HepG2 (cell line): ENCODE results near the gene PLD3. TPM values are rescaled to one million over a fixed set of nuclear protein-coding genes. Genes with fewer than 3 reads are reported as not detected.

Source experiments
- ATAC-seq: fragments of 200-7000 bp; cut with Tn5 transposase; 3 replicates; pipeline ENCODE4 v1.9.1; 2020; ENCODE audit warnings: mild to moderate bottlenecking, moderate library complexity
- BruUV-seq: library from RNA; stranded (reverse); fragments of 400-500 nt; replicated peaks from 2 replicates; lab custom pipeline; 2021; lab: Mats Ljungman, UMichigan
- CTCF ChIA-PET: fragments of 300-600 bp; formaldehyde crosslinking; extraction: SDS; loops from one replicate; lab custom pipeline; 2021; ENCODE audit warnings: low total read pairs, inconsistent platforms, low intra/inter-chr PET ratio; lab: Yijun Ruan, JAX
- POLR2A ChIA-PET: fragments of 350-600 bp; sonication (Branson Sonifier 250); formaldehyde crosslinking; loops from one replicate; lab custom pipeline; 2020; ENCODE audit warnings: antibody characterized with exemption, inconsistent platforms; lab: Yijun Ruan, JAX
- DNase-seq: peaks from one replicate; pipeline ENCODE4 v3.0.0-alpha.2; 2015; ENCODE audit warnings: low spot score
- FAIRE-seq: peaks from 3 replicates; lab custom pipeline; 2011; peaks lifted over from hg19 to GRCh38; lab: Jason Lieb, UNC
- H2AFZ ChIP-seq: one replicate; pipeline ENCODE4 v1.6.1; 2011; ENCODE audit warnings: low read length, inconsistent platforms
- H3K27ac ChIP-seq: fragments of 300-600 bp; 3 replicates; pipeline ENCODE4 v1.8.0; 2011; ENCODE audit warnings: mixed run types, mild to moderate bottlenecking, mixed read lengths, low read length, inconsistent platforms; ENCODE audit not compliant: insufficient read depth; ENCODE audit errors: extremely low read length
- H3K27me3 ChIP-seq, 2 experiments: fragments of 200-600 bp in 1 of 2; 2 replicates in 1 of 2; 3 replicates in 1 of 2; pipeline versions ENCODE4 v1.6.0 to v1.8.0; 2011; ENCODE audit warnings: low read length in 2 of 2, mild to moderate bottlenecking in 2 of 2, moderate library complexity in 2 of 2, inconsistent platforms in 1 of 2; ENCODE audit not compliant: insufficient read depth in 2 of 2, control insufficient read depth in 1 of 2
- H3K36me3 ChIP-seq, 2 experiments: fragments of 200-600 bp in 1 of 2; replicated peaks in 1 of 2; 2 replicates in 1 of 2; 3 replicates in 1 of 2; pipeline versions ENCODE4 v1.5.1 to v1.8.0; 2011; ENCODE audit warnings: low read length in 2 of 2, inconsistent platforms in 1 of 2; ENCODE audit not compliant: insufficient read depth in 2 of 2, control insufficient read depth in 1 of 2
- H3K4me1 ChIP-seq: 2 replicates; pipeline ENCODE4 v1.5.1; 2012; ENCODE audit warnings: low read length, inconsistent platforms; ENCODE audit not compliant: insufficient read depth
- H3K4me2 ChIP-seq: 2 replicates; pipeline ENCODE4 v1.6.0; 2011; ENCODE audit warnings: low read depth, low read length, inconsistent platforms
- H3K4me3 ChIP-seq, 3 experiments: fragments of 200-600 bp in 1 of 3; sonication (generic), shearing (Covaris generic) in 1 of 3; replicated peaks in 1 of 3; 2 replicates each; pipeline ENCODE4 v1.5.1; 2011 to 2016; ENCODE audit warnings: low read length in 3 of 3, inconsistent platforms in 2 of 3, low read depth in 2 of 3, mild to moderate bottlenecking in 2 of 3, control low read depth in 1 of 3, mixed read lengths in 1 of 3; ENCODE audit not compliant: insufficient read depth in 1 of 3
- H3K79me2 ChIP-seq: one replicate; pipeline ENCODE4 v1.6.1; 2011; ENCODE audit warnings: low read length, inconsistent platforms; ENCODE audit not compliant: insufficient read depth
- H3K9ac ChIP-seq: 2 replicates; pipeline ENCODE4 v1.6.0; 2011; ENCODE audit warnings: mild to moderate bottlenecking, low read depth, low read length, inconsistent platforms; ENCODE audit not compliant: insufficient read depth
- H3K9me3 ChIP-seq: 2 replicates; pipeline ENCODE4 v1.5.1; 2012; ENCODE audit warnings: mild to moderate bottlenecking, low read length
- H4K20me1 ChIP-seq: 2 replicates; pipeline ENCODE4 v1.6.0; 2011; ENCODE audit warnings: inconsistent platforms, mild to moderate bottlenecking, low read length, moderate library complexity; ENCODE audit not compliant: insufficient read depth
- FIP1L1 ChIP-seq: fragments of 200-400 bp; formaldehyde crosslinking; IDR thresholded peaks from 2 replicates; pipeline ENCODE4 v1.6.1; 2018; ENCODE audit warnings: low read depth, mild to moderate bottlenecking, low read length, moderate library complexity, borderline replicate concordance; ENCODE audit not compliant: insufficient read depth
- FOXM1 ChIP-seq: sonication (generic); formaldehyde crosslinking; IDR thresholded peaks from 2 replicates; pipeline ENCODE4 v1.5.0; 2020; ENCODE audit warnings: missing genetic modification reagents
- KMT2A ChIP-seq: sonication (generic); formaldehyde crosslinking; IDR thresholded peaks from 2 replicates; pipeline ENCODE4 v1.4.0; 2020; ENCODE audit warnings: missing genetic modification reagents
- MIER3 ChIP-seq: IDR thresholded peaks from 2 replicates; pipeline ENCODE4 v1.6.1; 2016; ENCODE audit warnings: missing compliant biosample characterization, borderline replicate concordance
- NCOA1 ChIP-seq: sonication (generic); formaldehyde crosslinking; IDR thresholded peaks from 2 replicates; pipeline ENCODE4 v1.9.0; 2021; ENCODE audit warnings: missing genetic modification reagents
- RFX3 ChIP-seq: IDR thresholded peaks from 2 replicates; pipeline ENCODE4 v1.6.1; 2016; ENCODE audit warnings: missing biosample characterization, missing genetic modification reagents
- TOPORS ChIP-seq: sonication (generic); formaldehyde crosslinking; IDR thresholded peaks from 2 replicates; pipeline ENCODE4 v1.8.0; 2023; ENCODE audit warnings: mild to moderate bottlenecking, missing genetic modification reagents
- ZNF230 ChIP-seq: sonication (generic); formaldehyde crosslinking; IDR thresholded peaks from 2 replicates; pipeline ENCODE4 v1.4.0; 2020; ENCODE audit warnings: mild to moderate bottlenecking, missing genetic modification reagents
- ZNF331 ChIP-seq: sonication (generic); formaldehyde crosslinking; IDR thresholded peaks from 2 replicates; pipeline ENCODE4 v1.4.0; 2020; ENCODE audit warnings: missing genetic modification reagents
- WGBS: methylation state at CpG from one replicate; pipeline ENCODE4 v1.1.6; 2017; ENCODE audit warnings: low lambda C conversion rate; 5-methylcytosine and 5-hydroxymethylcytosine counted together
- in situ Hi-C: cut with HindIII; loops from 2 replicates; pipeline ENCODE4 v1.10.0; 2017; ENCODE audit warnings: low pct_unique_long_range_greater_than_20kb; ENCODE audit not compliant: extremely low pct_ligation_motif_present
- intact Hi-C: fragments of 100-400 bp; cut with micrococcal nuclease; formaldehyde crosslinking; loops from one replicate; pipeline ENCODE4 v1.10.0; 2022; ENCODE audit not compliant: unreplicated experiment
- polyA plus RNA-seq, 8 experiments: library from polyadenylated mRNA; depleted of rRNA in 3 of 8; stranded (reverse) in 7 of 8; unstranded in 1 of 8; fragments of >200 nt; fragmentation: Illumina TruSeq in 4 of 8; extraction: Trizol in 4 of 8; gene quantifications; 2 replicates each; pipeline versions ENCODE4 v1.2.1 to v1.2.3, GENCODE V29; 2011 to 2016; ENCODE audit warnings: low read depth in 4 of 8, missing spikeins in 1 of 8, mixed read lengths in 1 of 8; ENCODE audit not compliant: insufficient read depth in 1 of 8
- total RNA-seq, 5 experiments: library from RNA; depleted of rRNA; stranded (reverse); fragments of >200 nt; fragmentation: Illumina TruSeq; extraction: Trizol; gene quantifications; 2 replicates each; pipeline ENCODE4 v1.2.3, GENCODE V29; 2016; ENCODE audit warnings: low read depth in 1 of 5
- TF ChIP-seq, protein P1 (sequence below): IDR thresholded peaks from 2 replicates; pipeline ENCODE4 v1.6.1; 2016; ENCODE audit warnings: mild to moderate bottlenecking
- TF ChIP-seq, protein P2 (sequence below): sonication (generic); formaldehyde crosslinking; IDR thresholded peaks from 2 replicates; pipeline ENCODE4 v1.8.0; 2022; ENCODE audit warnings: low read depth, missing genetic modification reagents

PLD3 gene
- total and polyA plus RNA-seq, 2 of the 13 experiments (the other 11 are each of a cell fraction or from before 2014, with no cell fraction given): 45.7 to 164 TPM

DNA sequence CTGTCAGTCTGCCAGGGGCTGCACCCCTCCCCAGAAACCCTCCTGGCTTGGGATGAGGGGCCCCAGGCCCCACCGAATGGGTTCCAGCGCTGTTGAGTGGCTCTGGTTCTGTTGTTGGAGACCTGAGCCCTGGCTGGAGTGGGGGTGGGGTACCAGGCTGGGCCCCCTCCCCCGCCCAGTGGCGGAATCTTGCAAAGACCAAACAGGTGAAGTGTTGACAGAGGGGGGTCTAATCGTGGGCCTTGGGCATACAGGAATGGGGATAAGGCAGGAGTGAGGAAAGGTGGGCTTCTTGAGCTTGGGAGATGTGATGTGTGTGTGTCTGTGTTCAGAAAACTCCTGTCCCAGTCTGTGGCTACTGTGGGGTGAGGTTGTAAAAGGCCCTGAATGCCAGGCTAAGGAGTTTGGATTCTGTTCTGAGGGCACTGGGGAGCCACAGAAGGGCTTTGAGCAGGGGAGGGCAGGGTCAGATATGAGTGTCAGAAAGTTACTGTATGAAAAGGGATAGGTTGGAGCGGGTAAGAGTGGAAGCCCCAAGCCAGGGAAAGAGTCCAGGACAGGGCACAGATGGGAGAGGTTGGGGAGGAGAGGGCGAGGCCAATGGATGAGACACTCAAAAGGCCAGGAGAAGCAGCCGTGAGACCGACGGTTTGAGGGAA is 41.7 kb downstream of the PLD3 start, which contains the start of gene HIPK4:
Gene HIPK4, minus strand, starts transcription at position 98 of the 659 bp plus-strand sequence. CDS start 279 bp downstream, outside the sequence.
- Histone ChIP-seq H3K27me3 (peaks cover 5 to 19% of the 10 kb centered on the region in 2 experiments; a peak in 3 of 5 replicates), H3K4me2 (no peak within 1 kb of the TSS), H3K27ac (no peak within 1 kb of the TSS), H3K36me3 (no peaks in the 10 kb centered on the region), H2AFZ (no peak within 1 kb of the TSS), H4K20me1 (no peaks in the 10 kb centered on the region), H3K79me2 (no peaks in the 10 kb centered on the region), H3K4me1 (no peaks in the 10 kb centered on the region), H3K9ac (no peak within 1 kb of the TSS), H3K4me3 (no peak within 1 kb of the TSS)
- no TSS peak for BruUV-seq
- intact Hi-C loops (loop anchor here (5.0 kb wide), 1 partner anchor 83 kb away; no protein-coding TSS in a partner anchor), in situ Hi-C loops (no loop called here)
- DNase-seq (no peak), FAIRE-seq (no peak), ATAC-seq (no peak)
- WGBS: 49% methylated on average over 8 of the region's 10 CpGs
- POLR2A ChIA-PET: no interaction called here
- CTCF ChIA-PET: no interaction called here
- TF ChIP-seq MIER3 (no peak), FIP1L1 (no peak), FOXM1 (CRISPR knock-in tag) (no peak)
- TF ChIP-seq, all 625 proteins: peak for 0
- no peaks in the 10 kb centered on the region for H3K9me3 ChIP-seq

DNA sequence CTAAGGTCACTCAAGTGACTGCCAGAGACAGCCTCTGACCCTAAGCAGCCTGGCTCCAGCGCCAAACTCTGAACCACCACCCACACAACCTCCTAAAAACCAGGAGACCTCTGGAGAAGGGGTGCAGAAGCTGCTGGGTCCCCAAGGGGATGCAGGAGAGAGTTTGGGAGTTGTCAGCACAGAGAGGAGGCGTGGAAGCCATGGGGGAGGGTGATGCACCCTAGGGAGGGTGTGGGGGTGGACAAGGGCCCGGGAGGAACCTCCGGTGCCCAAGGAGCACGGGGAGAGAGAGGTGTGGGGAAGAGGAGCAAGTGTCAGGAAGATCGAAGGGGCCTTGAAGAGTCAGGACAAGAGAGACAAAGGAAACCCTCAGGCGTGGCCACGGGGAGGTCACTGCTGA is 43.6 kb downstream of the PLD3 start:
- Histone ChIP-seq H3K9ac (no peak overlapping the region; the same call in 1 of the 2 replicates), H3K4me2 (no peak overlapping the region), H4K20me1 (no peaks in the 10 kb centered on the region), H3K79me2 (no peaks in the 10 kb centered on the region), H3K4me1 (no peaks in the 10 kb centered on the region), H3K27me3 (peaks cover 10 to 36% of the 10 kb centered on the region in 2 experiments; a peak in 4 of 5 replicates), H3K4me3 (no peak overlapping the region), H3K9me3 (no peaks in the 10 kb centered on the region), H2AFZ (no peak overlapping the region), H3K27ac (no peak overlapping the region), H3K36me3 (no peaks in the 10 kb centered on the region)
- WGBS: 29% methylated on average over 8 of the region's 8 CpGs
- ATAC-seq (no peak), FAIRE-seq (no peak), DNase-seq (no peak)
- no TSS peak for BruUV-seq
- ChIA-PET CTCF (no interaction called here), POLR2A (no interaction called here)
- in situ Hi-C loops (no loop called here), intact Hi-C loops (loop anchor here (5.0 kb wide), 1 partner anchor 85 kb away; no protein-coding TSS in a partner anchor)
- TF ChIP-seq ZNF230: no peak
- no peak for TF ChIP-seq RFX3 (CRISPR knock-in tag)
- TF ChIP-seq NCOA1 (CRISPR knock-in tag): no peak
- TF ChIP-seq KMT2A (CRISPR knock-in tag): no peak
- TF ChIP-seq, protein P1, sequence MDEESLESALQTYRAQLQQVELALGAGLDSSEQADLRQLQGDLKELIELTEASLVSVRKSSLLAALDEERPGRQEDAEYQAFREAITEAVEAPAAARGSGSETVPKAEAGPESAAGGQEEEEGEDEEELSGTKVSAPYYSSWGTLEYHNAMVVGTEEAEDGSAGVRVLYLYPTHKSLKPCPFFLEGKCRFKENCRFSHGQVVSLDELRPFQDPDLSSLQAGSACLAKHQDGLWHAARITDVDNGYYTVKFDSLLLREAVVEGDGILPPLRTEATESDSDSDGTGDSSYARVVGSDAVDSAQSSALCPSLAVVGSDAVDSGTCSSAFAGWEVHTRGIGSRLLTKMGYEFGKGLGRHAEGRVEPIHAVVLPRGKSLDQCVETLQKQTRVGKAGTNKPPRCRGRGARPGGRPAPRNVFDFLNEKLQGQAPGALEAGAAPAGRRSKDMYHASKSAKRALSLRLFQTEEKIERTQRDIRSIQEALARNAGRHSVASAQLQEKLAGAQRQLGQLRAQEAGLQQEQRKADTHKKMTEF (CRISPR knock-in tag): no peak
- TF ChIP-seq TOPORS (CRISPR knock-in tag): no peak
- TF ChIP-seq, protein P2, sequence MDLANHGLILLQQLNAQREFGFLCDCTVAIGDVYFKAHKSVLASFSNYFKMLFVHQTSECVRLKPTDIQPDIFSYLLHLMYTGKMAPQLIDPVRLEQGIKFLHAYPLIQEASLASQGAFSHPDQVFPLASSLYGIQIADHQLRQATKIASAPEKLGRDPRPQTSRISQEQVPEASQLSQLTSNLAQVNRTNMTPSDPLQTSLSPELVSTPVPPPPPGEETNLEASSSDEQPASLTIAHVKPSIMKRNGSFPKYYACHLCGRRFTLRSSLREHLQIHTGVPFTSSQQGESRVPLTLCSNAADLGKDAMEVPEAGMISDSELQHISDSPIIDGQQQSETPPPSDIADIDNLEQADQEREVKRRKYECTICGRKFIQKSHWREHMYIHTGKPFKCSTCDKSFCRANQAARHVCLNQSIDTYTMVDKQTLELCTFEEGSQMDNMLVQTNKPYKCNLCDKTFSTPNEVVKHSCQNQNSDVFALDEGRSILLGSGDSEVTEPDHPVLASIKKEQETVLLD: no peak
- TF ChIP-seq ZNF331: no peak
